Vagina (tissue), 2 donors: Measurements from ENCODE around the gene TMEM178A. TPM values are rescaled to one million over a fixed set of nuclear protein-coding genes. Genes with fewer than 3 reads are reported as not detected.

Experiments
- DNase-seq, 2 donors: peaks; one replicate each; pipeline ENCODE4 v3.0.0-alpha.2; 2017; ENCODE audit errors: extremely low spot score in 2 of 2
- H3K27ac ChIP-seq: fragments of 200-600 bp; sonication (generic); one replicate; pipeline ENCODE4 v1.5.1; 2019
- H3K27me3 ChIP-seq: fragments of 200-600 bp; sonication (generic); one replicate; pipeline ENCODE4 v1.5.1; 2019
- H3K36me3 ChIP-seq, 2 donors: fragments of 200-600 bp; sonication (generic); one replicate each; pipeline ENCODE4 v1.5.1; 2017 to 2019
- H3K4me1 ChIP-seq: fragments of 200-600 bp; sonication (generic); one replicate; pipeline ENCODE4 v1.5.1; 2019
- H3K4me3 ChIP-seq, 2 donors: fragments of 200-600 bp; sonication (generic); 1 replicate in 1 of 2; 2 replicates in 1 of 2; pipeline ENCODE4 v1.5.1; 2016 to 2019
- H3K9me3 ChIP-seq: fragments of 200-600 bp; sonication (generic); one replicate; pipeline ENCODE4 v1.5.1; 2019
- POLR2A ChIP-seq, 2 donors: fragments of 450-650 bp; IDR thresholded peaks; one replicate each; pipeline ENCODE4 v1.6.1; 2017; ENCODE audit warnings: antibody characterized with exemption in 2 of 2, mild to moderate bottlenecking in 2 of 2, moderate library complexity in 2 of 2
- POLR2AphosphoS5 ChIP-seq, 2 donors: sonication (generic); formaldehyde crosslinking; IDR thresholded peaks; one replicate each; pipeline ENCODE4 v1.9.0; 2017; ENCODE audit warnings: antibody characterized with exemption in 2 of 2, mild to moderate bottlenecking in 2 of 2, low read depth in 1 of 2; ENCODE audit not compliant: insufficient read depth in 1 of 2
- intact Hi-C: fragments of 100-400 bp; cut with DNase I; formaldehyde crosslinking; loops from one replicate; pipeline ENCODE4 v1.15.1; 2023
- total RNA-seq: library from RNA; depleted of rRNA; stranded (reverse); fragments of >200 nt; gene quantifications from one replicate; pipeline ENCODE4 v1.2.3, GENCODE V29; 2016
- TF ChIP-seq, protein P1 (sequence below), 3 experiments: fragments of 450-650 bp in 2 of 3; fragments of 200-600 bp in 1 of 3; sonication (generic) in 1 of 3; IDR thresholded peaks; one replicate each; pipeline ENCODE4 v1.5.1; 2017 to 2019; ENCODE audit warnings: antibody characterized with exemption in 3 of 3, mild to moderate bottlenecking in 2 of 3, moderate library complexity in 2 of 3

Gene TMEM178A
- total RNA-seq, 1 donor from 2014 or later: 2.0 TPM

DNA sequence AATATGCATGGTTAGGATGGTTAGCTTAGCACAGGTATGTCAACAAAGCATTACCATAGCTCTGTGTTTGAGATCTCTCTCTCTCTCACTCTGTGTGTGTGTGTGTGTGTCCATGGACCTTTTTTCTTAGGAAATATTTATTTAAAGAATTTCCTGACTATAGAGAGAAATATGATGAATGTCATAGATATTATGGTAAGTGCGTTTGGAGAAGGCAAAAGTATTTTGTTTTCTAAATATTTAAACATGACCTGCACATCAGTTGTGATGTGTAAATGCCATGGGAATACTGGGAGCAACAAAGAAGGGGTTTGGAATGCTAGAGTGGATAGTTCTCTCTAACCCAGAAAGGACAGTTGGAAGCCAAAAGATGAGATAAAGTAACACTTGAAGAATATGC is 3.9 kb upstream of the TMEM178A start:
- TF ChIP-seq POLR2AphosphoS5 (IDR thresholded peaks at IDR 0.05; ENCODE audit: insufficient read depth in 1 of 2, low read depth in 1 of 2) (no peak), POLR2A (IDR thresholded peaks at IDR 0.05) (no peak)
- H3K27ac ChIP-seq: no peak overlapping the region
- no peaks in the 10 kb centered on the region for H3K27me3 ChIP-seq
- H3K36me3 ChIP-seq: no peaks in the 10 kb centered on the region
- H3K9me3 ChIP-seq: no peaks in the 10 kb centered on the region
- H3K4me1 ChIP-seq: peaks cover 4% of the 10 kb centered on the region
- no peak overlapping the region for H3K4me3 ChIP-seq
- intact Hi-C loops: no loop called here
- no peak for DNase-seq

DNA sequence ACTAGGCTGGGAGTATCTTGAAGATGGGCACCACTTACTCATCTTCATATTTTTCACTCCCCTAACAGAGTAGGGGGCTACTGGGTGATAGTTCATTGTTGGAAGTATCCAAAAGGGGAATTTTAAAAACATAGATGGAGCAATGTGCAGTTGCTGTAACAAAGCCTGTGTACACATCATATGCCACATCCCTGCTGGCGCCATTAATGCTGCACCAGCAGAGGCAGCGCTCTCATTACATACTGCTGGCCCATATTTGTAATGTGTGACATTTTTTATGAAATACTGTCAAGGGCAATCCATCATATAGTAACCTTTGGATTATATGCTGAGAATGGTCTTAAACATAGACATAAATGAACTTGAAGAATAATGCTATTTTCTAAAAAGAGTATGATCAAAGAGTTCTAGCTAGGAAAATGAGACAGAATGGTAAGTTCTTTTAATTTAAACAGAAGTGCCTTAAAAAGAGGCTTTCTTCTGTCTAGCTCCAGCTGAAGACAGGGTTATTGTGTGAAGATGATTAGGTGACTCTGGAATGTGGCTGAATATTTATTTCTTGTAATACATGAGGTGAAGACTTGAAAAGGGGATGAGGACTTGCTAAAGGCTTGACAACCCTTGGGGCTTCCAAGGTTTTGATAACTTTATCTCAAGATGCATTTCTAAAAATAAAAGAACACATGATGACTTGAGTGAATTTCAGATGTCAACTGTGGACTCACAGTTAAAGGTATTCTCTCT is 2.4 kb upstream of the TMEM178A start:
- no peak overlapping the region for H3K4me3 ChIP-seq
- no peak for DNase-seq
- H3K4me1 ChIP-seq: peaks cover 8% of the 10 kb centered on the region
- no peaks in the 10 kb centered on the region for H3K36me3 ChIP-seq
- no peak for TF ChIP-seq POLR2AphosphoS5 (IDR thresholded peaks at IDR 0.05; ENCODE audit: insufficient read depth in 1 of 2, low read depth in 1 of 2)
- TF ChIP-seq, protein P1, sequence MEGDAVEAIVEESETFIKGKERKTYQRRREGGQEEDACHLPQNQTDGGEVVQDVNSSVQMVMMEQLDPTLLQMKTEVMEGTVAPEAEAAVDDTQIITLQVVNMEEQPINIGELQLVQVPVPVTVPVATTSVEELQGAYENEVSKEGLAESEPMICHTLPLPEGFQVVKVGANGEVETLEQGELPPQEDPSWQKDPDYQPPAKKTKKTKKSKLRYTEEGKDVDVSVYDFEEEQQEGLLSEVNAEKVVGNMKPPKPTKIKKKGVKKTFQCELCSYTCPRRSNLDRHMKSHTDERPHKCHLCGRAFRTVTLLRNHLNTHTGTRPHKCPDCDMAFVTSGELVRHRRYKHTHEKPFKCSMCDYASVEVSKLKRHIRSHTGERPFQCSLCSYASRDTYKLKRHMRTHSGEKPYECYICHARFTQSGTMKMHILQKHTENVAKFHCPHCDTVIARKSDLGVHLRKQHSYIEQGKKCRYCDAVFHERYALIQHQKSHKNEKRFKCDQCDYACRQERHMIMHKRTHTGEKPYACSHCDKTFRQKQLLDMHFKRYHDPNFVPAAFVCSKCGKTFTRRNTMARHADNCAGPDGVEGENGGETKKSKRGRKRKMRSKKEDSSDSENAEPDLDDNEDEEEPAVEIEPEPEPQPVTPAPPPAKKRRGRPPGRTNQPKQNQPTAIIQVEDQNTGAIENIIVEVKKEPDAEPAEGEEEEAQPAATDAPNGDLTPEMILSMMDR (IDR thresholded peaks at IDR 0.05): no peak
- no peak for TF ChIP-seq POLR2A (IDR thresholded peaks at IDR 0.05)
- H3K27ac ChIP-seq: no peak overlapping the region
- no peaks in the 10 kb centered on the region for H3K27me3 ChIP-seq
- intact Hi-C loops: no loop called here
- no peaks in the 10 kb centered on the region for H3K9me3 ChIP-seq

- Histone ChIP-seq H3K4me1 (peaks cover 8% of the 10 kb centered on the region), H3K36me3 (no peaks in the 10 kb centered on the region), H3K27ac (no peak overlapping the region), H3K4me3 (no peak overlapping the region), H3K9me3 (no peaks in the 10 kb centered on the region), H3K27me3 (no peaks in the 10 kb centered on the region)
- DNase-seq: no peak
- TF ChIP-seq POLR2AphosphoS5 (IDR thresholded peaks at IDR 0.05; ENCODE audit: insufficient read depth in 1 of 2, low read depth in 1 of 2) (no peak), POLR2A (IDR thresholded peaks at IDR 0.05) (no peak)
- TF ChIP-seq, protein P1 (IDR thresholded peaks at IDR 0.05): no peak
- intact Hi-C loops: no loop called here
These were observed 1.4 kb upstream of the TMEM178A start for GRCh38 chr2:39664232-39664887.

- Histone ChIP-seq H3K4me3 (peak overlapping the region; percentile 51 to 59), H3K9me3 (no peaks in the 10 kb centered on the region), H3K27me3 (no peaks in the 10 kb centered on the region), H3K4me1 (peaks cover 8% of the 10 kb centered on the region), H3K27ac (no peak overlapping the region), H3K36me3 (no peaks in the 10 kb centered on the region)
- intact Hi-C loops: no loop called here
- no peak for DNase-seq
- TF ChIP-seq POLR2AphosphoS5 (IDR thresholded peaks at IDR 0.05; ENCODE audit: insufficient read depth in 1 of 2, low read depth in 1 of 2) (no peak), POLR2A (IDR thresholded peaks at IDR 0.05) (no peak)
- TF ChIP-seq, protein P1 (IDR thresholded peaks at IDR 0.05): no peak
These were observed 677 bp upstream of the TMEM178A start for GRCh38 chr2:39664888-39665591.

DNA sequence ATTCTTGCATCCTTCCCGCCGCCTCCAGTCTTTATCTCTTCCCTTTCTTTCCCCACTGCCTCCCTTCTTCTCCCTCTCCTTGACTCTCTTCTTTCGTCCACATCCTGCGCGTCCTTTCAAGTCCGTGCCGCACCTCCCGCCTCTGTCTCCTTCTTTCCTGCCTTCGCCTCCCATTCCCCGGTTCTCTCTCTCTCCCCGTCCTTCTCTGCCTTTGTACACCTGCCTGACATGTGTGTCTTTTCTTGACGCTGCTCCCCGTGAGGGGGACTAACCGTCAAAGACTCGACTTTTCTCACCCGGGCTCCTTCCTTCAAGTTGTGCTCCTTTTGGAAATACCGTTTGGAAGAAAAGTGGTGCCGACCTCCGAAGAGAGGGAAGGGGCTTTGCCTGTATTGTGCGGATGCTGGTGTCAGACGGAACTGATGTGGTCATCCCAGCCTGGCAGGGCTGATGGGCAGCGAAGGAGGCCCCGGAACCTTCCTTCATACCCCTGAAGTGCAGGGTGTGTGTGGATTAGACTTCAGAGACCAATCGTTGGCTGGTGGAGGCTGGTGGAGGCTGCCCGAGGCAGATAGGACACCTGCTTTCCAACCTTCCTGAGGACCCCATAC is 879 bp downstream of the TMEM178A start:
- TF ChIP-seq, protein P1 (IDR thresholded peaks at IDR 0.05): no peak
- TF ChIP-seq POLR2AphosphoS5 (IDR thresholded peaks at IDR 0.05; ENCODE audit: insufficient read depth in 1 of 2, low read depth in 1 of 2) (no peak), POLR2A (IDR thresholded peaks at IDR 0.05) (no peak)
- no peaks in the 10 kb centered on the region for H3K27me3 ChIP-seq
- H3K9me3 ChIP-seq: no peaks in the 10 kb centered on the region
- peak overlapping the region; percentile 51 to 59 for H3K4me3 ChIP-seq
- peaks cover 8% of the 10 kb centered on the region for H3K4me1 ChIP-seq
- DNase-seq: no peak
- intact Hi-C loops: no loop called here
- no peaks in the 10 kb centered on the region for H3K36me3 ChIP-seq
- no peak overlapping the region for H3K27ac ChIP-seq
